Upper lobe of right lung (tissue), 1 donor: ENCODE measurements around the gene ROR1. TPM values are rescaled to one million over a fixed set of nuclear protein-coding genes. Genes with fewer than 3 reads are reported as not detected.
"Not testable (repeated sequence)": the region's sequence is repeated elsewhere in the genome, so short reads cannot be mapped to it uniquely, and the experiment has no call there.

Source experiments
- ATAC-seq: fragments of 200-7000 bp; cut with Tn5 transposase; one replicate; pipeline ENCODE4 v1.9.1; 2020; ENCODE audit warnings: mild to moderate bottlenecking, moderate library complexity
- DNase-seq: peaks from one replicate; pipeline ENCODE4 v3.0.0-alpha.2; 2020
- H3K27ac ChIP-seq: fragments of 200-600 bp; one replicate; pipeline ENCODE4 v1.8.0; 2022
- H3K27me3 ChIP-seq: fragments of 200-600 bp; one replicate; pipeline ENCODE4 v1.8.0; 2022; ENCODE audit warnings: mild to moderate bottlenecking
- H3K36me3 ChIP-seq: fragments of 200-600 bp; one replicate; pipeline ENCODE4 v1.8.0; 2022
- H3K4me1 ChIP-seq: fragments of 200-600 bp; one replicate; pipeline ENCODE4 v1.8.0; 2022
- H3K4me3 ChIP-seq: fragments of 200-600 bp; one replicate; pipeline ENCODE4 v1.8.0; 2022; ENCODE audit warnings: mild to moderate bottlenecking
- H3K9me3 ChIP-seq: fragments of 200-600 bp; one replicate; pipeline ENCODE4 v1.8.0; 2022
- intact Hi-C: fragments of 100-400 bp; cut with DNase I; formaldehyde crosslinking; loops from one replicate; pipeline ENCODE4 v1.11.0; 2022
- total RNA-seq: library from RNA; stranded (reverse); fragmentation: NEBNext Ultra II Directional; extraction: Animal tissue kit (Norgen Biotek cat#: 25700); gene quantifications from one replicate; pipeline ENCODE4 v1.2.1, GENCODE V29; 2021
- TF ChIP-seq, protein P1 (sequence below): fragments of 200-600 bp; IDR thresholded peaks from one replicate; pipeline ENCODE4 v1.8.0; 2022; ENCODE audit warnings: antibody characterized with exemption
- donor health status: DM: no; HTN: yes; CAD: no; lungs with severe emphysema.

Gene ROR1
- total RNA-seq, 1 donor from 2014 or later, result 21.4 TPM

DNA sequence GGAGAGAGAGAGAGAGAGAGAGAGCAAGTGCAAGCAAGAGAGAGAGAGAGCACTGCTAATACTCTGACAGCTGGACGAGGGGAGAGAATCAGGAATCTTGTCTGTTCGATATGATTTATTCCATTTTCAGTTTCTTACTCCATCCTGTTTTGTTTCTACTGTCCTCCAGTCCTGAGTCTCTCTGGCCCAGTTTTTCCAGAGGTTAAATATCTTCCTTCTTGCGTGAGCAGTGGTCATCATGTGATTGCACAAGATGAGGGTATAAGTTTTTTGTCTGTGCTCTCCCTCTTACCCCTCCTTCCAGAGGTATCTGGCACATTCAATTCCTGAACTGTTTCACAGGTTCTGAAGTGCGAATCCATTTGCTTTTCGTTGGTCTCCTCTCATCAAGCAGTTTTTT, 446.4 kb downstream of the ROR1 start:
- Histone ChIP-seq H3K27ac (no peak overlapping the region), H3K27me3 (no peaks in the 10 kb centered on the region), H3K9me3 (no peaks in the 10 kb centered on the region), H3K36me3 (no peaks in the 10 kb centered on the region), H3K4me3 (no peak overlapping the region), H3K4me1 (no peaks in the 10 kb centered on the region)
- intact Hi-C loops, result no loop called here
- ATAC-seq (no peak), DNase-seq (no peak)
- TF ChIP-seq, protein P1, sequence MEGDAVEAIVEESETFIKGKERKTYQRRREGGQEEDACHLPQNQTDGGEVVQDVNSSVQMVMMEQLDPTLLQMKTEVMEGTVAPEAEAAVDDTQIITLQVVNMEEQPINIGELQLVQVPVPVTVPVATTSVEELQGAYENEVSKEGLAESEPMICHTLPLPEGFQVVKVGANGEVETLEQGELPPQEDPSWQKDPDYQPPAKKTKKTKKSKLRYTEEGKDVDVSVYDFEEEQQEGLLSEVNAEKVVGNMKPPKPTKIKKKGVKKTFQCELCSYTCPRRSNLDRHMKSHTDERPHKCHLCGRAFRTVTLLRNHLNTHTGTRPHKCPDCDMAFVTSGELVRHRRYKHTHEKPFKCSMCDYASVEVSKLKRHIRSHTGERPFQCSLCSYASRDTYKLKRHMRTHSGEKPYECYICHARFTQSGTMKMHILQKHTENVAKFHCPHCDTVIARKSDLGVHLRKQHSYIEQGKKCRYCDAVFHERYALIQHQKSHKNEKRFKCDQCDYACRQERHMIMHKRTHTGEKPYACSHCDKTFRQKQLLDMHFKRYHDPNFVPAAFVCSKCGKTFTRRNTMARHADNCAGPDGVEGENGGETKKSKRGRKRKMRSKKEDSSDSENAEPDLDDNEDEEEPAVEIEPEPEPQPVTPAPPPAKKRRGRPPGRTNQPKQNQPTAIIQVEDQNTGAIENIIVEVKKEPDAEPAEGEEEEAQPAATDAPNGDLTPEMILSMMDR, result no peak

DNA sequence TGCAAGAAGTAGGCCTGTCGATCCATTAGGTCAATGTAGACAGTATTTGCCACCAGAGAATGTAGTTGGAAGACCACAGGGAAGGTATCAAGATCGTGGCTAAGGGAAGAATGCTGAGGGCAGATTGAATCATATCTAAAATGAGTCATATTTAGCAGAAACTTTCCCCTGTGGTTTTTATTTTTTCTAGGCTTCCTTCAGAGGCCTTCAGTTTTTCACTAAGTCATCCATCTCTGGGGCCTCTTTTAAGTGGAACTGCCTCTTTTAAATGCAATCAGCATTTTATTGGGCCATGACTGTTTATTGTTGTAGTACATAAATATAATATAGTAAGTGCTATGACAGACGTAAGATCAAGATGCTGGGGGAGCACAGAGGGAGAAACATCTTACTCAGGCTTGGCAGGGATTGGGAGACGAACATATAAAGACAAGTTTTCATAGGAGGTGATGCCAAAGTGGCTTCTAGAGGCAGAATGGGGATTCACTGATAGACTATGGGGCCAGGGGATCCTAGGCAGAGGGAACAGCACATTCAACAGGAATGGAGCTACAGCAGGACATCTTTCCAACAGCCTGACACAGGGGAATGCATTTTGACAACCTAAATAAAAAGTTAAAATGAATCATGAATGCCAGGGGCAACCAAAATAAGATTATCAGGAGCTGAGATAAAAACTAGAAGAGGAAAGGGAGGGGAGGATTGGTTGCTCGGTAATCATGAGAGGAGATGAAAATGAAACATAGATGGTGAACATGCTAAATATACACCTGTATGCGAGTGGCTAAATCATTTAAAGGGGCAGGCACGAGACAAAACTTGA, 449.7 kb downstream of the ROR1 start:
- intact Hi-C loops, result no loop called here
- TF ChIP-seq, protein P1, result no peak
- Histone ChIP-seq H3K4me3 (no peak overlapping the region), H3K27ac (no peak overlapping the region), H3K27me3 (no peaks in the 10 kb centered on the region), H3K9me3 (no peaks in the 10 kb centered on the region), H3K4me1 (no peaks in the 10 kb centered on the region), H3K36me3 (no peaks in the 10 kb centered on the region)
- ATAC-seq (no peak), DNase-seq (no peak)

DNA sequence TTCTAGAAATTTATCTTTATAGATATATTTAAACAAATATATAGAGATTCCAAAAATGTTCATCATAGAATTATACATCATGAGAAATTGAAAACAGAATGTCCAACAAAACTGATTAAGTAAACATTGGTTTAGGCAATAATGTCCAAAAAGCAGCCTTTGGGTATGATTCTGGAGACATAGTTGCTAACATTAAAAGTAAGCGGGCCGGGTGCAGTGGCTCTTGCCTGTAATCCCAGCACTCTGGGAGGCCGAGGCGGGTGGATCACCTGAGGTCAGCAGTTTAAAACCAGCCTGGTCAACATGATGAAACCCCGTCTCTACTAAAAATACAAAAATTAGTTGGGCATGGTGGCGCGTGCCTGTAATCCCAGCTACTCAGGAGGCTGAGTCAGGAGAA, 450.4 kb downstream of the ROR1 start:
- H3K27ac ChIP-seq, H3K9me3 ChIP-seq, H3K4me1 ChIP-seq, H3K27me3 ChIP-seq, H3K4me3 ChIP-seq, H3K36me3 ChIP-seq, ATAC-seq, intact Hi-C loops, DNase-seq: not testable (repeated sequence)

DNA sequence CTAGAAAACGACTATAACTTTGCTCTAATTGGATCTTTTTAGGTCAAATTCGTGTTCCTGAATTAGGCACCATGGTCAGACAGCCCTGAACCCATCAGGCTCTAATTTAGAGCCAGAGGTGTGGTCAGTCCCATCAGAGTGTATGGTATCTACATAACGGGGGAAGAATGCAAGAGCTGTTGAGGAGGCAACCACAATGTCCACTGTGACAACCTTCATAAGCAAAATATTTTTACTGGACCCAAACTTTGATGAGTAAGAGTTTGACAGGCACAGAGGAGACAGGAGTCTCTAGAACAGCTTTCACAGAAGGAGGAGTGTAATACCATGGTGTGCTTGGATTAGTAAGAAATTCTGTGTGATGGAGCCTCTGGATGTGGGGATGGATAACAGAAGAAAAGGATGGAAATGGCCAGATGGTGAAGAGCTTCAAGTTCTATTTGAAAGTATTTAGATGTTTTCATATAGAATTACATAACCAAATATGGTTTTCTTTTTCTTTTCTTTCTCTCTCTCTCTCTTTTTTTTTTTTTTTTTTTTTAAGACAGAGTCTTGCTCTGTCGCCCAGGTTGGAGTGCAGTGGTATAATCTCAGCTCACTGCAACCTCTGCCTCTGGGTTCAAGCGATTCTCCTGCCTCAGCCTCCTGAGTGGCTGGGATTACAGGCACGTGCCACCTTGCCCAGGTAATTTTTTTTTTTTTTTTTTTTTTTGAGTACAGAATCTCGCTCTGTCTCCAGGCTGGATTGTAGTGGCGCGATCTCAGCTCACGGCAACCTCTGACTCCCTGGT, 454.5 kb downstream of the ROR1 start:
- intact Hi-C loops, result no loop called here
- Histone ChIP-seq H3K27ac (no peak overlapping the region), H3K9me3 (no peaks in the 10 kb centered on the region), H3K27me3 (no peaks in the 10 kb centered on the region), H3K4me3 (no peak overlapping the region), H3K36me3 (no peaks in the 10 kb centered on the region), H3K4me1 (no peaks in the 10 kb centered on the region)
- no peak for DNase-seq
- TF ChIP-seq, protein P1, result no peak
- ATAC-seq, result no peak

DNA sequence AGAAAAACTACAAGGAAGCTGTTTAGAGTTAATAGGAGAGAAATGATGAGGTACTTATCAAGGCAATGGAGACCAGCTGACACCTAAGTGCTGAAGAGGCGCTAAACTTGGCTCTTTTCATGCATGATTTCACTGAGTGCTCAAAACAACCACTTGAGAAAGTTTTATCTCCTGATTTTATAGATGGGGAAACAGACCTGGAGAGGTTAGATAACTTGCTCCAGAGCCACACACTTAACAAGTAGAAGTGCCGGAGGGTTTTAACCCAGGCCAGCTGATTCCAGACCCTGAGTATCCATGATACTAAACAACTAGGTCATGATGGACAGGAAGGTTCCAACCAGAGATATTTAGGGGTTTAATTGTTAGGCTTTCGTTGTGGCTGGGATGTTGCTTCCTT, 455.5 kb downstream of the ROR1 start:
- Histone ChIP-seq H3K9me3 (no peaks in the 10 kb centered on the region), H3K27me3 (no peaks in the 10 kb centered on the region), H3K4me3 (no peak overlapping the region), H3K36me3 (no peaks in the 10 kb centered on the region), H3K4me1 (no peaks in the 10 kb centered on the region), H3K27ac (no peak overlapping the region)
- intact Hi-C loops, result no loop called here
- ATAC-seq, result no peak
- TF ChIP-seq, protein P1, result no peak
- no peak for DNase-seq

Other genes with a start within 250 kb of the ROR1 start
- gene PGM1, start 180.6 kb upstream of the ROR1 start, total RNA-seq, result 53.9 TPM